ENCODE measurements around the gene ANXA11.

- no peak for TF ChIP-seq SIN3A (IDR thresholded peaks at IDR 0.05; ENCODE audit: borderline replicate concordance, insufficient read depth, low read length)
- TF ChIP-seq POLR2AphosphoS5 (IDR thresholded peaks at IDR 0.05; ENCODE audit: low read depth, low read length) = no peak
- TF ChIP-seq TAF1 (IDR thresholded peaks at IDR 0.05; ENCODE audit: borderline replicate concordance, insufficient read depth, low read length) = no peak
- TF ChIP-seq FOXP2 (optimal IDR thresholded peaks at IDR 0.05; ENCODE audit: borderline replicate concordance, extremely low read depth, extremely low read length, insufficient read depth) = no peak
- no peak for TF ChIP-seq REST (IDR thresholded peaks at IDR 0.05; ENCODE audit: insufficient read depth in 1 of 2, low read depth in 2 of 2, low read length in 2 of 2)
Observed at GRCh38 chr10:80173466-80173865, 31.9 kb downstream of the ANXA11 start.

Measured in PFSK-1 (cell line).